Measurements from ENCODE around the gene DAPK1.

The DAPK1 gene

GRCh38 chr9:87751868-87752267 lies 254.2 kb downstream of the DAPK1 start:
- DNase-seq = no peak

- DNase-seq = no peak
Observed at GRCh38 chr9:87753313-87753712, 255.6 kb downstream of the DAPK1 start.
